Stimulated activated CD4-positive, alpha-beta T cell treated with anti-CD3 and anti-CD28 coated beads, Interleukin-15, amount 100 ng/mL, for 24 hours (primary cell): ENCODE results near the gene WFDC10B.
"Not testable (repeated sequence)": the region's sequence is repeated elsewhere in the genome, so short reads cannot be mapped to it uniquely, and the experiment has no call there.

ENCODE experiments used
- DNase-seq: peaks from one replicate; pipeline ENCODE4 v3.0.0-alpha.2; 2020

WFDC10B gene

DNA sequence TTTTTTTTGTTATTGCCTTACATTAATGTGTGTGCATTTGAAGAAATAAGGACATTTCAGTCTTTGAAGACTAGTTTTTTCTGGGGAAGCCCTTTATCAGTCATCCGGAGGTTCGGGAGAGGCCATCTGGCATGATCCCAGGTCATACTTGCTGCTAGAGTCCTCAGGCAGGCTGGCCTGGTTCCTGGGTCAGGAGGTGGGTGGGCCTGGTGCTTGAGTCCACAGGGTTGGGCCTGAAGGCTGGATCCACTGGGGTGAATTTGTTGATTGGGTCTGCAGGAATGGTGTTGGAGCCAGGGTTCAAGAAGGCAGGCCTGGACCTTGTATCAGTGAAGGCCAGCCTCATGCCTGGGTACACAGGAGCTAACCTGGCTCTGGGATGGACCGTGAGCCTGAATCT lies 57.9 kb downstream of the WFDC10B start:
- no peak for DNase-seq

DNA sequence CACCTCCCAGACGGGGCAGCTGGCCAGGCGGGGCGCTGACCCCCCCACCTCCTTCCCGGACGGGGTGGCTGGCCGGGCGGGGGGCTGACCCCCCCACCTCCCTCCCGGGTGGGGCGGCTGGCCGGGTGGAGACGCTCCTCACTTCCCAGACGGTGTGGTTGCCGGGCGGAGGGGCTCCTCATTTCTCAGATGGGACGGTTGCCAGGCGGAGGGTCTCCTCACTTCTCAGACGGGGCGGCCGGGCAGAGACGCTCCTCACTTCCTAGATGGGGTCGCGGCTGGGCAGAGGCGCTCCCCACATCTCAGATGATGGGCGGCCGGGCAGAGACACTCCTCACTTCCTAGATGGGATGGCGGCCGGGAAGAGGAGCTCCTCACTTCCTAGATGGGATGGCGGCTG lies 59.0 kb downstream of the WFDC10B start:
- DNase-seq, result not testable (repeated sequence)

- DNase-seq, result not testable (repeated sequence)
These were observed 63.7 kb downstream of the WFDC10B start for GRCh38 chr20:45641076-45641475.

DNA sequence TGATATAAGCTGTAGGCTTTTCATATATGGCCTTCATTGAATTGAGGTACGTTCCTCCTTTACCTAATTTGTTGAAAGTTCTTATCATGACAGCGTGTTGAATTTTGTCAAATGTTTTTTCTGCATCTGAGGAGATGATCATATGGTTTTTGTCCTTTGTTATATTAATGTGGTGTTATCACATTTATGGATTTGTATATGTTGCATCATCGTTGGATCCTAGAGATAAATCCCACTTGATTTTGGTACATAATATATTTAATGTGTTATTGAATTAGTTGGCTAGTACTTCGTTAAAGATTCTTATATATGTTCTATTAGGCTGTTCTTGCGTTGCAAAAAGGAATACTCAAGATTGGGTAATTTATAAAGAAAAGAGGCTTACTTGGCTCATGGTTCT lies 65.1 kb downstream of the WFDC10B start:
- no peak for DNase-seq

- no peak for DNase-seq
These were observed 68.3 kb downstream of the WFDC10B start for GRCh38 chr20:45636513-45636912.
